ENCODE results near the gene ARMC12. TPM values are rescaled to one million over a fixed set of nuclear protein-coding genes. Genes with fewer than 3 reads are reported as not detected.

The ARMC12 gene
- total RNA-seq, 1 experiment from 2014 or later, result 1.0 TPM

DNA sequence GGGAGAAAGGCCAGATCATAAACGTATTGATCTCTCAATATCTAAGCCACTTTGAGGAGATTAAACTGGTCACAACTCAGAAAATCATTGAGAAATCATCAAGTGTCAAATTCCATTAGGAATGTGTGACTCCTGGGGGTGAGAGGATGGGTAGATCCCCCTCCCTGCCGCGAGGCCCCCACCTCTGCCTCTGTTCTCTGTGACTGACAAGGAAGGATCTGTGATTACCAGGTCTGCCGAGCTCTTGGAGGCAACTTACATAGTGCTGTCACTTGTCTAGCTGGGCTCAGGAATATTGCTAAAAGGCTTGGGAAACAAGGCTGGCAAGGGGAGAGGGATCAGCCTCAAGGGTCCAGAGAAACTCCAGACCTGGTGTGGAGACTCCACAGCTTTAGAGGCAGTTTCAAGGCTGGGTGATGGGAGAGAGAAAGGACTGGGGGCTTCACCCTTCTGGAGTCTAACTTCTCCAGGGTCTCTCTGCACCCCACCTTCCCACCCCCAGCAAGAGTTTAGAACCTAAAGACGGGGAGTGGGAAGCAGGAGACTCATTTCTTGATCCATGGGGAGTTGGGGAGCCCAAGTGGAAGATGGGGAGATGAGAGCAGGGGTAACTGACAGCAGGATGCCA lies 11.6 kb upstream of the ARMC12 start:
- Mint-ChIP-seq H3K4me3 (no peak overlapping the region), H3K4me1 (peaks cover 53% of the 10 kb centered on the region), H3K9me3 (no peaks in the 10 kb centered on the region), H3K27me3 (ENCODE audit: low read depth) (peaks cover 35% of the 10 kb centered on the region), H3K27ac (no peak overlapping the region), H3K36me3 (no peaks in the 10 kb centered on the region)
- TF ChIP-seq ESRRA (CRISPR knock-in tag; IDR thresholded peaks at IDR 0.05; ENCODE audit: borderline replicate concordance), result no peak
- TF ChIP-seq, protein P1, sequence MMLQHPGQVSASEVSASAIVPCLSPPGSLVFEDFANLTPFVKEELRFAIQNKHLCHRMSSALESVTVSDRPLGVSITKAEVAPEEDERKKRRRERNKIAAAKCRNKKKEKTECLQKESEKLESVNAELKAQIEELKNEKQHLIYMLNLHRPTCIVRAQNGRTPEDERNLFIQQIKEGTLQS (CRISPR knock-in tag; conservative IDR thresholded peaks at IDR 0.05), result no peak
- TF ChIP-seq, protein P2, sequence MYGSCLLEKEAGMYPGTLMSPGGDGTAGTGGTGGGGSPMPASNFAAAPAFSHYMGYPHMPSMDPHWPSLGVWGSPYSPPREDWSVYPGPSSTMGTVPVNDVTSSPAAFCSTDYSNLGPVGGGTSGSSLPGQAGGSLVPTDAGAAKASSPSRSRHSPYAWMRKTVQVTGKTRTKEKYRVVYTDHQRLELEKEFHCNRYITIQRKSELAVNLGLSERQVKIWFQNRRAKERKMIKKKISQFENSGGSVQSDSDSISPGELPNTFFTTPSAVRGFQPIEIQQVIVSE (CRISPR knock-in tag; IDR thresholded peaks at IDR 0.05; ENCODE audit: borderline replicate concordance), result no peak
- no peak for TF ChIP-seq FOXJ3 (CRISPR knock-in tag; IDR thresholded peaks at IDR 0.05; ENCODE audit: borderline replicate concordance)
- no peak for TF ChIP-seq RELA (CRISPR knock-in tag; IDR thresholded peaks at IDR 0.05; ENCODE audit: borderline replicate concordance)
- TF ChIP-seq ZNF671 (CRISPR knock-in tag; IDR thresholded peaks at IDR 0.05), result no peak
- TF ChIP-seq, protein P3, sequence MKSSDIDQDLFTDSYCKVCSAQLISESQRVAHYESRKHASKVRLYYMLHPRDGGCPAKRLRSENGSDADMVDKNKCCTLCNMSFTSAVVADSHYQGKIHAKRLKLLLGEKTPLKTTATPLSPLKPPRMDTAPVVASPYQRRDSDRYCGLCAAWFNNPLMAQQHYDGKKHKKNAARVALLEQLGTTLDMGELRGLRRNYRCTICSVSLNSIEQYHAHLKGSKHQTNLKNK (CRISPR knock-in tag; IDR thresholded peaks at IDR 0.05), result no peak
- TF ChIP-seq, protein P4, sequence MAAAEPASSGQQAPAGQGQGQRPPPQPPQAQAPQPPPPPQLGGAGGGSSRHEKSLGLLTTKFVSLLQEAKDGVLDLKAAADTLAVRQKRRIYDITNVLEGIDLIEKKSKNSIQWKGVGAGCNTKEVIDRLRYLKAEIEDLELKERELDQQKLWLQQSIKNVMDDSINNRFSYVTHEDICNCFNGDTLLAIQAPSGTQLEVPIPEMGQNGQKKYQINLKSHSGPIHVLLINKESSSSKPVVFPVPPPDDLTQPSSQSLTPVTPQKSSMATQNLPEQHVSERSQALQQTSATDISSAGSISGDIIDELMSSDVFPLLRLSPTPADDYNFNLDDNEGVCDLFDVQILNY (CRISPR knock-in tag; IDR thresholded peaks at IDR 0.05), result no peak
- TF ChIP-seq ZNF317 (CRISPR knock-in tag; IDR thresholded peaks at IDR 0.05; ENCODE audit: borderline replicate concordance, low read depth), result no peak
- TF ChIP-seq TCF7 (CRISPR knock-in tag; IDR thresholded peaks at IDR 0.05; ENCODE audit: low read depth), result no peak
- no peak for TF ChIP-seq OVOL2 (CRISPR knock-in tag; IDR thresholded peaks at IDR 0.05; ENCODE audit: borderline replicate concordance)
- no peak for TF ChIP-seq ZNF232 (CRISPR knock-in tag; IDR thresholded peaks at IDR 0.05)
- TF ChIP-seq CBFB (CRISPR knock-in tag; IDR thresholded peaks at IDR 0.05; ENCODE audit: low read depth), result no peak
- TF ChIP-seq ZNF532 (CRISPR knock-in tag; IDR thresholded peaks at IDR 0.05; ENCODE audit: borderline replicate concordance), result no peak
- TF ChIP-seq ZNF512 (CRISPR knock-in tag; IDR thresholded peaks at IDR 0.05; ENCODE audit: borderline replicate concordance), result no peak
- no peak for TF ChIP-seq CREB1 (CRISPR knock-in tag; IDR thresholded peaks at IDR 0.05)
- TF ChIP-seq TEAD4 (CRISPR knock-in tag; IDR thresholded peaks at IDR 0.05), result no peak
- TF ChIP-seq ATF1 (CRISPR knock-in tag; IDR thresholded peaks at IDR 0.05), result no peak
- TF ChIP-seq MYBL2 (CRISPR knock-in tag; IDR thresholded peaks at IDR 0.05), result no peak
- no peak for TF ChIP-seq NR3C1 (CRISPR knock-in tag; conservative IDR thresholded peaks at IDR 0.05; ENCODE audit: low read depth)
- CTCF ChIA-PET, result interaction anchor here (0.8 to 1.9 kb wide), 3 partner anchors 12 to 203 kb away, joined by 4 to 6 read pairs (median 4); partner anchors contain the start of gene ARMC12
- DNase-seq (ENCODE audit: low spot score) (no peak), ATAC-seq (no peak)
- POLR2A ChIA-PET, result interaction anchor here (0.6 kb wide), 1 partner anchor 561 kb away, joined by 5 read pairs; no protein-coding TSS in a partner anchor
